Endothelial cell of umbilical vein (primary cell): ENCODE results near the gene PLXND1. TPM values are rescaled to one million over a fixed set of nuclear protein-coding genes. Genes with fewer than 3 reads are reported as not detected.

ENCODE experiments used
- BruUV-seq: library from RNA; stranded (reverse); fragments of 400-500 nt; replicated peaks from 2 replicates; lab custom pipeline; 2021; lab: Mats Ljungman, UMichigan
- CTCF ChIA-PET: fragments of 300-600, 350-600 bp; sonication (Branson Sonifier 250); formaldehyde crosslinking; loops from one replicate; lab custom pipeline; 2021; ENCODE audit warnings: antibody characterized with exemption, inconsistent platforms; lab: Charles Lee
- POLR2A ChIA-PET: fragments of 300-600, 350-600 bp; sonication (Branson Sonifier 250); formaldehyde crosslinking; loops from one replicate; lab custom pipeline; 2021; ENCODE audit warnings: antibody characterized with exemption, inconsistent platforms; lab: Charles Lee
- DNase-seq: peaks from one replicate; pipeline ENCODE4 v3.0.0-alpha.2; 2011; ENCODE audit warnings: low read depth, low spot score
- FAIRE-seq: peaks from 2 replicates; lab custom pipeline; 2011; peaks lifted over from hg19 to GRCh38; lab: Jason Lieb, UNC
- H2AFZ ChIP-seq: 2 replicates; pipeline ENCODE4 v1.6.0; 2012; ENCODE audit warnings: low read depth, low read length, control low read depth, inconsistent platforms
- H3K27ac ChIP-seq: 2 replicates; pipeline ENCODE4 v1.5.1; 2011; ENCODE audit warnings: low read depth, mild to moderate bottlenecking, control low read depth, low read length, moderate library complexity; ENCODE audit not compliant: insufficient read depth
- H3K27me3 ChIP-seq, 2 experiments: 2 replicates each; pipeline versions ENCODE4 v1.6.0 to v1.6.1; 2011; ENCODE audit warnings: low read length in 2 of 2, mixed read lengths in 1 of 2; ENCODE audit not compliant: control insufficient read depth in 2 of 2, insufficient read depth in 2 of 2
- H3K36me3 ChIP-seq, 2 experiments: 2 replicates in 1 of 2; 3 replicates in 1 of 2; pipeline ENCODE4 v1.5.1; 2011; ENCODE audit warnings: low read length in 2 of 2, mild to moderate bottlenecking in 1 of 2, moderate library complexity in 1 of 2; ENCODE audit not compliant: control insufficient read depth in 2 of 2, insufficient read depth in 2 of 2; ENCODE audit errors: extremely low read depth in 1 of 2
- H3K4me1 ChIP-seq: 3 replicates; pipeline ENCODE4 v1.5.1; 2011; ENCODE audit warnings: mild to moderate bottlenecking, low read length; ENCODE audit not compliant: control insufficient read depth, insufficient read depth; ENCODE audit errors: extremely low read depth
- H3K4me2 ChIP-seq: 2 replicates; pipeline ENCODE4 v1.6.1; 2011; ENCODE audit warnings: low read length, control low read depth, mixed read lengths; ENCODE audit not compliant: insufficient read depth
- H3K4me3 ChIP-seq, 3 experiments: fragments of 200-600 bp in 1 of 3; sonication (generic), shearing (Covaris generic) in 1 of 3; replicated peaks in 1 of 3; 2 replicates each; pipeline ENCODE4 v1.5.1; 2011 to 2016; ENCODE audit warnings: control low read depth in 3 of 3, low read length in 3 of 3, mild to moderate bottlenecking in 2 of 3, inconsistent platforms in 1 of 3, low read depth in 1 of 3, moderate library complexity in 1 of 3; ENCODE audit not compliant: insufficient read depth in 1 of 3
- H3K79me2 ChIP-seq: 2 replicates; pipeline ENCODE4 v1.6.0; 2012; ENCODE audit warnings: low read length, inconsistent platforms; ENCODE audit not compliant: control insufficient read depth, insufficient read depth
- H3K9ac ChIP-seq: replicated peaks from 2 replicates; pipeline ENCODE3; 2011; ENCODE audit warnings: low read length, control low read depth; ENCODE audit not compliant: insufficient read depth; ENCODE audit errors: extremely low read depth
- H3K9me1 ChIP-seq: replicated peaks from 3 replicates; pipeline ENCODE4 v1.6.0; 2011; ENCODE audit warnings: mild to moderate bottlenecking, low read length; ENCODE audit not compliant: control insufficient read depth, insufficient read depth; ENCODE audit errors: extremely low read depth
- H3K9me3 ChIP-seq: replicated peaks from 2 replicates; pipeline ENCODE4 v1.5.1; 2012; ENCODE audit warnings: low read length, inconsistent platforms; ENCODE audit not compliant: control insufficient read depth, insufficient read depth
- H4K20me1 ChIP-seq: replicated peaks from 2 replicates; pipeline ENCODE3; 2011; ENCODE audit warnings: mild to moderate bottlenecking, low read length; ENCODE audit not compliant: control insufficient read depth, insufficient read depth; ENCODE audit errors: extremely low read depth
- EZH2 ChIP-seq: IDR thresholded peaks from 2 replicates; pipeline ENCODE4 v1.6.1; 2012; ENCODE audit warnings: borderline replicate concordance, low read depth, mild to moderate bottlenecking, moderate library complexity, low read length, inconsistent platforms; ENCODE audit not compliant: severe bottlenecking
- FOS ChIP-seq: IDR thresholded peaks from 2 replicates; pipeline ENCODE4 v1.6.1; 2011; ENCODE audit warnings: mild to moderate bottlenecking, low read length, moderate library complexity, borderline replicate concordance; ENCODE audit not compliant: insufficient read depth
- GATA2 ChIP-seq: IDR thresholded peaks from 2 replicates; pipeline ENCODE4 v1.7.0; 2011; ENCODE audit warnings: low read depth, mild to moderate bottlenecking, moderate library complexity, mixed read lengths, low read length; ENCODE audit not compliant: insufficient read length, insufficient read depth
- JUN ChIP-seq: IDR thresholded peaks from 2 replicates; pipeline ENCODE4 v1.6.1; 2011; ENCODE audit warnings: borderline replicate concordance, low read depth; ENCODE audit not compliant: insufficient read length, insufficient read depth
- MYC ChIP-seq: IDR thresholded peaks from one replicate; pipeline ENCODE4 v1.6.1; 2011; ENCODE audit warnings: mild to moderate bottlenecking, low read depth, low read length
- POLR2A ChIP-seq: IDR thresholded peaks from 2 replicates; pipeline ENCODE4 v1.6.1; 2012; ENCODE audit warnings: low read depth, mild to moderate bottlenecking, control low read depth, low read length
- POLR2AphosphoS5 ChIP-seq: IDR thresholded peaks from 2 replicates; pipeline ENCODE4 v1.6.1; 2012; ENCODE audit warnings: low read depth, mild to moderate bottlenecking, control low read depth, low read length, moderate library complexity; ENCODE audit not compliant: insufficient read depth
- dilution Hi-C: fragments of 300-500 bp; cut with MboI; formaldehyde crosslinking; loops from one replicate; pipeline ENCODE4 v1.15.0; 2019; ENCODE audit warnings: low sequenced_read_pairs; ENCODE audit not compliant: extremely low pct_ligation_motif_present
- intact Hi-C: fragments of 100-400 bp; cut with micrococcal nuclease; formaldehyde crosslinking; loops from one replicate; pipeline ENCODE4 v1.10.0; 2022
- polyA plus RNA-seq, 4 experiments: library from polyadenylated mRNA; depleted of rRNA in 3 of 4; stranded (reverse) in 3 of 4; unstranded in 1 of 4; fragments of >200 nt; gene quantifications; 2 replicates each; pipeline versions ENCODE4 v1.2.1 to v1.2.3, GENCODE V29; 2011 to 2012; ENCODE audit warnings: missing spikeins in 1 of 4
- total RNA-seq: library from RNA; stranded (reverse); gene quantifications from 2 replicates; pipeline ENCODE4 v1.2.3, GENCODE V29; 2021
- TF ChIP-seq, protein P1 (sequence below), 2 donors: IDR thresholded peaks; 1 replicate in 1 of 2; 2 replicates in 1 of 2; pipeline ENCODE4 v1.5.1; 2011; ENCODE audit warnings: low read length in 2 of 2, mild to moderate bottlenecking in 2 of 2, moderate library complexity in 2 of 2, control low read depth in 1 of 2, inconsistent platforms in 1 of 2, low read depth in 1 of 2; ENCODE audit not compliant: insufficient read depth in 1 of 2; ENCODE audit errors: extremely low read depth in 1 of 2
- TF ChIP-seq, protein P2 (sequence below): IDR thresholded peaks from 2 replicates; pipeline ENCODE4 v1.6.1; 2011; ENCODE audit not compliant: insufficient read depth, insufficient read length

The PLXND1 gene
- total and polyA plus RNA-seq, 2 donors (not counting 3 experiments of a cell fraction or from before 2014, with no cell fraction given): 300 to 834 TPM

DNA sequence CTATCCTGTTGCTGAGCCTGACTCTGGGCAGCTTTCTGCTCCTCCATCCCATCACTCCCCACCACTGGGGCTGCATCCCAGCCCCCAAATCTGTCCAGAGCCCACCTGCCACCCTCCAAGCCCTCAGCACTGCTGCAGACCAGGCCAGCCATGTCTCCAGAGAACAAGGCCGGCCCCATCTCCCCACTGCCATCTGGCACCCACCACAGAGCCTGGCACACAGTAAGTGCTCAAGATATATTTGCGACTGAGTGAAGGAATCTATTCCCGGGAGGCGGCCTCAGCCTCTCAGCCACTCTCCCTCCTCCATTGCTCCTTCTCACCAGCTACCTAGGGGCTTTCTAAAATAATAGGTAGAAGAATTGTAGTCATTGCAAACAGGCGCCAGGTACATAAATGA lies 4.8 kb downstream of the PLXND1 start:
- H3K4me2 ChIP-seq: peak overlapping the region; percentile 32
- intact Hi-C loops: no loop called here
- no peaks in the 10 kb centered on the region for H3K9me3 ChIP-seq
- no peaks in the 10 kb centered on the region for H3K36me3 ChIP-seq
- H3K27me3 ChIP-seq: no peaks in the 10 kb centered on the region
- H3K9me1 ChIP-seq: no peaks in the 10 kb centered on the region
- no TSS peak for BruUV-seq
- no peak for DNase-seq
- FAIRE-seq: peak; percentile 12
- no peaks in the 10 kb centered on the region for H4K20me1 ChIP-seq
- dilution Hi-C loops: no loop called here
- H2AFZ ChIP-seq: no peak overlapping the region
- TF ChIP-seq MYC (no peak), GATA2 (no peak), POLR2A (no peak), JUN (no peak), FOS (no peak), POLR2AphosphoS5 (no peak), EZH2 (no peak)
- TF ChIP-seq, protein P1, sequence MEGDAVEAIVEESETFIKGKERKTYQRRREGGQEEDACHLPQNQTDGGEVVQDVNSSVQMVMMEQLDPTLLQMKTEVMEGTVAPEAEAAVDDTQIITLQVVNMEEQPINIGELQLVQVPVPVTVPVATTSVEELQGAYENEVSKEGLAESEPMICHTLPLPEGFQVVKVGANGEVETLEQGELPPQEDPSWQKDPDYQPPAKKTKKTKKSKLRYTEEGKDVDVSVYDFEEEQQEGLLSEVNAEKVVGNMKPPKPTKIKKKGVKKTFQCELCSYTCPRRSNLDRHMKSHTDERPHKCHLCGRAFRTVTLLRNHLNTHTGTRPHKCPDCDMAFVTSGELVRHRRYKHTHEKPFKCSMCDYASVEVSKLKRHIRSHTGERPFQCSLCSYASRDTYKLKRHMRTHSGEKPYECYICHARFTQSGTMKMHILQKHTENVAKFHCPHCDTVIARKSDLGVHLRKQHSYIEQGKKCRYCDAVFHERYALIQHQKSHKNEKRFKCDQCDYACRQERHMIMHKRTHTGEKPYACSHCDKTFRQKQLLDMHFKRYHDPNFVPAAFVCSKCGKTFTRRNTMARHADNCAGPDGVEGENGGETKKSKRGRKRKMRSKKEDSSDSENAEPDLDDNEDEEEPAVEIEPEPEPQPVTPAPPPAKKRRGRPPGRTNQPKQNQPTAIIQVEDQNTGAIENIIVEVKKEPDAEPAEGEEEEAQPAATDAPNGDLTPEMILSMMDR (IDR thresholded peaks at IDR 0.05; ENCODE audit: extremely low read depth in 1 of 2, insufficient read depth in 1 of 2, low read depth in 1 of 2, low read length in 2 of 2): no peak
- TF ChIP-seq, protein P2, sequence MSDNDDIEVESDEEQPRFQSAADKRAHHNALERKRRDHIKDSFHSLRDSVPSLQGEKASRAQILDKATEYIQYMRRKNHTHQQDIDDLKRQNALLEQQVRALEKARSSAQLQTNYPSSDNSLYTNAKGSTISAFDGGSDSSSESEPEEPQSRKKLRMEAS: no peak
- peak overlapping the region; percentile 37 for H3K9ac ChIP-seq
- H3K27ac ChIP-seq: peak overlapping the region; percentile 91
- CTCF ChIA-PET: interaction anchor here (1.1 kb wide), 1 partner anchor 112 kb away, joined by 5 read pairs; no protein-coding TSS in a partner anchor
- H3K79me2 ChIP-seq: peaks cover 94% of the 10 kb centered on the region
- POLR2A ChIA-PET: no interaction called here
- peak overlapping the region in 2 of 3 experiments; percentile 64 to 87 for H3K4me3 ChIP-seq
- peaks cover 61% of the 10 kb centered on the region for H3K4me1 ChIP-seq
